ENCODE data around the gene BRD8.
"Not testable (repeated sequence)": the region's sequence is repeated elsewhere in the genome, so short reads cannot be mapped to it uniquely, and the experiment has no call there.

BRD8 gene

GRCh38 chr5:138169124-138169523, 9.3 kb downstream of the BRD8 start:
- in situ Hi-C loops (cut with HindIII; ENCODE audit: low sequenced_read_pairs), result no loop called here

- in situ Hi-C loops (cut with HindIII; ENCODE audit: low sequenced_read_pairs), result no loop called here
Measured at GRCh38 chr5:138163721-138164120, 14.7 kb downstream of the BRD8 start.

- in situ Hi-C loops (cut with HindIII; ENCODE audit: low sequenced_read_pairs), result no loop called here
Measured at GRCh38 chr5:138160706-138161105, 17.7 kb downstream of the BRD8 start.

- in situ Hi-C loops (cut with HindIII; ENCODE audit: low sequenced_read_pairs), result no loop called here
Measured at GRCh38 chr5:138159666-138160065, 18.8 kb downstream of the BRD8 start.

- in situ Hi-C loops (cut with HindIII; ENCODE audit: low sequenced_read_pairs), result no loop called here
Measured at GRCh38 chr5:138157626-138158025, 20.8 kb downstream of the BRD8 start.

GRCh38 chr5:138155977-138156376, 22.5 kb downstream of the BRD8 start:
- in situ Hi-C loops (cut with HindIII; ENCODE audit: low sequenced_read_pairs), result not testable (repeated sequence)

GRCh38 chr5:138149530-138149929, 28.9 kb downstream of the BRD8 start:
- in situ Hi-C loops (cut with HindIII; ENCODE audit: low sequenced_read_pairs), result loop anchor here (5.0 kb wide), 1 partner anchor 98 kb away; no protein-coding TSS in a partner anchor

- in situ Hi-C loops (cut with HindIII; ENCODE audit: low sequenced_read_pairs), result loop anchor here (5.0 kb wide), 1 partner anchor 98 kb away; no protein-coding TSS in a partner anchor
Measured at GRCh38 chr5:138148811-138149210, 29.6 kb downstream of the BRD8 start.

- in situ Hi-C loops (cut with HindIII; ENCODE audit: low sequenced_read_pairs), result not testable (repeated sequence)
Measured at GRCh38 chr5:138143578-138143977, 34.9 kb downstream of the BRD8 start.

- in situ Hi-C loops (cut with HindIII; ENCODE audit: low sequenced_read_pairs), result no loop called here
Measured at GRCh38 chr5:138141734-138142133, 36.7 kb downstream of the BRD8 start.

- in situ Hi-C loops (cut with HindIII; ENCODE audit: low sequenced_read_pairs), result no loop called here
Measured at GRCh38 chr5:138140268-138140667, 38.2 kb downstream of the BRD8 start.

- in situ Hi-C loops (cut with HindIII; ENCODE audit: low sequenced_read_pairs), result no loop called here
Measured at GRCh38 chr5:138139781-138140090, 38.7 kb downstream of the BRD8 start.

GRCh38 chr5:138138949-138139780, 39.3 kb downstream of the BRD8 start, which contains the start of gene NME5:
TSS of gene NME5 (minus strand) at chr5:138139428. CDS start at chr5:138138780, 648 bp downstream.
- in situ Hi-C loops (cut with HindIII; ENCODE audit: low sequenced_read_pairs), result no loop called here

- in situ Hi-C loops (cut with HindIII; ENCODE audit: low sequenced_read_pairs), result no loop called here
Measured at GRCh38 chr5:138132543-138132942, 45.9 kb downstream of the BRD8 start.

GRCh38 chr5:138129347-138129746, 49.1 kb downstream of the BRD8 start:
- in situ Hi-C loops (cut with HindIII; ENCODE audit: low sequenced_read_pairs), result loop anchor here (5.0 kb wide), 2 partner anchors 52 to 97 kb away; partner anchors contain the start of gene FAM13B

- in situ Hi-C loops (cut with HindIII; ENCODE audit: low sequenced_read_pairs), result loop anchor here (5.0 kb wide), 2 partner anchors 51 to 96 kb away; partner anchors contain the start of gene FAM13B
Measured at GRCh38 chr5:138128334-138128733, 50.1 kb downstream of the BRD8 start.

GRCh38 chr5:138115254-138115653, 63.2 kb downstream of the BRD8 start:
- in situ Hi-C loops (cut with HindIII; ENCODE audit: low sequenced_read_pairs), result no loop called here

GRCh38 chr5:138111937-138112336, 66.5 kb downstream of the BRD8 start:
- in situ Hi-C loops (cut with HindIII; ENCODE audit: low sequenced_read_pairs), result no loop called here

- in situ Hi-C loops (cut with HindIII; ENCODE audit: low sequenced_read_pairs), result no loop called here
Measured at GRCh38 chr5:138111181-138111580, 67.2 kb downstream of the BRD8 start.

- in situ Hi-C loops (cut with HindIII; ENCODE audit: low sequenced_read_pairs), result no loop called here
Measured at GRCh38 chr5:138110266-138110963, 68.0 kb downstream of the BRD8 start.

- in situ Hi-C loops (cut with HindIII; ENCODE audit: low sequenced_read_pairs), result no loop called here
Measured at GRCh38 chr5:138109463-138110265, 68.8 kb downstream of the BRD8 start.

Measured in endothelial cell of hepatic sinusoid (primary cell).